ENCODE results near the gene RAD50.
"Not testable (repeated sequence)": the region's sequence is repeated elsewhere in the genome, so short reads cannot be mapped to it uniquely, and the experiment has no call there.

RAD50 gene

GRCh38 chr5:132557478-132558172 lies 848 bp downstream of the RAD50 start:
- DNase-seq (ENCODE audit: low read depth in 2 of 2) = no peak

GRCh38 chr5:132559383-132560060 lies 2.7 kb downstream of the RAD50 start:
- no peak for DNase-seq (ENCODE audit: low read depth in 2 of 2)

GRCh38 chr5:132561601-132562000 lies 4.8 kb downstream of the RAD50 start:
- DNase-seq (ENCODE audit: low read depth in 2 of 2) = no peak

- not testable (repeated sequence) for DNase-seq (ENCODE audit: low read depth in 2 of 2)
These were observed 7.8 kb downstream of the RAD50 start for GRCh38 chr5:132564555-132564954.

GRCh38 chr5:132566657-132567056 lies 9.9 kb downstream of the RAD50 start:
- no peak for DNase-seq (ENCODE audit: low read depth in 2 of 2)

GRCh38 chr5:132576123-132576522 lies 19.3 kb downstream of the RAD50 start:
- DNase-seq (ENCODE audit: low read depth in 2 of 2) = no peak

GRCh38 chr5:132584560-132584959 lies 27.8 kb downstream of the RAD50 start:
- not testable (repeated sequence) for DNase-seq (ENCODE audit: low read depth in 2 of 2)

- DNase-seq (ENCODE audit: low read depth in 2 of 2) = no peak
These were observed 29.3 kb downstream of the RAD50 start for GRCh38 chr5:132586063-132586462.

GRCh38 chr5:132589467-132589866 lies 32.7 kb downstream of the RAD50 start:
- no peak for DNase-seq (ENCODE audit: low read depth in 2 of 2)

GRCh38 chr5:132591145-132591544 lies 34.4 kb downstream of the RAD50 start:
- no peak for DNase-seq (ENCODE audit: low read depth in 2 of 2)

- no peak for DNase-seq (ENCODE audit: low read depth in 2 of 2)
These were observed 35.7 kb downstream of the RAD50 start for GRCh38 chr5:132592521-132592920.

- DNase-seq (ENCODE audit: low read depth in 2 of 2) = no peak
These were observed 37.4 kb downstream of the RAD50 start for GRCh38 chr5:132594170-132594569.

- DNase-seq (ENCODE audit: low read depth in 2 of 2) = no peak
These were observed 38.8 kb downstream of the RAD50 start for GRCh38 chr5:132595624-132596023.

GRCh38 chr5:132601071-132601728 lies 44.4 kb downstream of the RAD50 start:
- DNase-seq (ENCODE audit: low read depth in 2 of 2) = no peak

- DNase-seq (ENCODE audit: low read depth in 2 of 2) = no peak
These were observed 50.3 kb downstream of the RAD50 start for GRCh38 chr5:132607095-132607494.

- no peak for DNase-seq (ENCODE audit: low read depth in 2 of 2)
These were observed 51.3 kb downstream of the RAD50 start for GRCh38 chr5:132608107-132608506.

- DNase-seq (ENCODE audit: low read depth in 2 of 2) = no peak
These were observed 55.2 kb downstream of the RAD50 start for GRCh38 chr5:132611965-132612364.

GRCh38 chr5:132612846-132613245 lies 56.1 kb downstream of the RAD50 start:
- DNase-seq (ENCODE audit: low read depth in 2 of 2) = no peak

- no peak for DNase-seq (ENCODE audit: low read depth in 2 of 2)
These were observed 64.9 kb downstream of the RAD50 start for GRCh38 chr5:132621699-132622098.

GRCh38 chr5:132622608-132623007 lies 65.8 kb downstream of the RAD50 start:
- DNase-seq (ENCODE audit: low read depth in 2 of 2) = no peak

GRCh38 chr5:132627470-132627869 lies 70.7 kb downstream of the RAD50 start:
- no peak for DNase-seq (ENCODE audit: low read depth in 2 of 2)

GRCh38 chr5:132628814-132629213 lies 72.0 kb downstream of the RAD50 start:
- no peak for DNase-seq (ENCODE audit: low read depth in 2 of 2)

Measured in fibroblast of skin of left biceps (primary cell).